Cerebellar cortex (tissue), 1 donor: ENCODE data around the gene HOXA3.

Experiments
- DNase-seq: peaks from one replicate; pipeline ENCODE4 v3.0.0-alpha.2; 2015; ENCODE audit warnings: low spot score

The HOXA3 gene

DNA sequence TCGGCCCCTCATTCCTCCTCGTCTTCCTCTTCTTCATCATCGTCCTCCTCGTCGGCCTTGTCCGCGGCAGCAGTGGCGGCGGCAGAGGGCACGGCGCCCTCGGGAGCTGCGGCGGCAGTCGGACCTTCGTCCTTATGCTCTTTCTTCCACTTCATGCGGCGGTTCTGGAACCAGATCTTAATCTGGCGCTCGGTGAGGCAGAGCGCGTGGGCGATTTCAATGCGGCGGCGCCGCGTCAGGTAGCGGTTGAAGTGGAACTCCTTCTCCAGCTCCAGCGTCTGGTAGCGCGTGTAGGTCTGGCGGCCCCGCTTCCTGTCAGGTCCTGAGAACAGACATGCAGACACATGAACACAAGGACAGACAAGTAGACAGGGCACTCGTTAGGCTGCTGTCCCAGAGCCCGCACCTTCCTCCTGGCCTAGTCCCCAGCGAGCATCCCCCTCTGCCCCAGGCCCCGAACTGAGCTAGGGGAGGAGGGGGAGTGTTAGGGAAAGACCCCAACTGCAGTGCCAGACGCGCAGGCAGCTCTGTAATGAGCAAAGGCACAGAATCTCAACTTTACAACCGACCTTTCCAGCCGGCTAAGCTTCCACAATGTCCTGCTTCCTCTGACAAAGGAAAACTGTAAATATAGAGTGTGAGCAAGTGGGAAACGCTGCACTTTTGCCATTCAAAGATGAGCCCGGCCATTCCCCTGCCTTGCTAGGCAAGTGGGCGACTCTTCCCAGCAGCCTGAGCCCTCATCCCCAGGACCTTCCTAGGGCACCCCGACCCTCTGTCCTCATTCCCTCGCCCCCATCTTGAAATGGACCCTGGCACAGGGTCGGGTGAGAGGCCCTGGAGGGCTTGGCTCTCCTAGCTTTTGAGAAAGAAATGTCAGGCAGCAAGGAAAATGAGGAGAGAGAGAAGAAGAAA, 2.8 kb upstream of the HOXA3 start:
- DNase-seq = no peak

DNA sequence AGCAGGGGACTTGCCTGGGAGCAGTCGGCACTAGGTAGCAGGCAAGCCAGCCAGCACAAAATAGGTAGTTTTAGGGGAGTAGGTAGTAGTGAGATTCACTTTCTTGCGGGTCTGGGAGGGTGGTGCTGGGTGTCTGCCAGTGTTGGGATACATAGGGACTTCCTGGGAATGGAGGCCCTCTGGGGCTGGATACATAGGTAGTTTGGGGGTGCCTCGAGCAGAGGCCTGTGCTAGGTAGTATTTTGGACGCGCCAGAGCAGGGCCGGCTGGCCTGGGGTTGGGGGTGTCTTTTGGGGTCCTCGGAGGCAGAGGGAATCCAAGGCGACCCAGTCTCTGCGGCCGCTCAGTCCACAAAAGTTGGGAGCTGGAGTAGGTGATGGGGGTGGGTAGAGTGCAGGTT, 2.0 kb upstream of the HOXA3 start:
- no peak for DNase-seq

DNA sequence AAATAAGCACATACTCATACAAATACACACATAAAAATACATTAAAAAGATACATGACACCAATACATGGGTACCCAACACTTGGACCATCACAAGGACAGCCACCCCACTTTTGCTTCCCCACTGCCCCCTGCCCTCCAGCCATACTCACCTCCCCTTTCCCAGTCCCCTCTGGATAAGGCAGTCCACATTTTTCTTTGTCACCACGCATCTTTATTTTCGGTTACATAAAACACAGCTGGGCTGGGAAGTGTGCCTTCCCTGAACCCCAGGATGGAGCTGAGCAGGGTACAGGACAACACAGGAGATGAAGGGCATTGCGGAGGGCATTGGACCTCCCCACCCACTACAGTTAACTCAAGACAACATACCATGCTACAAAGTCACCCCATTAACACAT, 1.1 kb upstream of the HOXA3 start:
- no peak for DNase-seq

DNA sequence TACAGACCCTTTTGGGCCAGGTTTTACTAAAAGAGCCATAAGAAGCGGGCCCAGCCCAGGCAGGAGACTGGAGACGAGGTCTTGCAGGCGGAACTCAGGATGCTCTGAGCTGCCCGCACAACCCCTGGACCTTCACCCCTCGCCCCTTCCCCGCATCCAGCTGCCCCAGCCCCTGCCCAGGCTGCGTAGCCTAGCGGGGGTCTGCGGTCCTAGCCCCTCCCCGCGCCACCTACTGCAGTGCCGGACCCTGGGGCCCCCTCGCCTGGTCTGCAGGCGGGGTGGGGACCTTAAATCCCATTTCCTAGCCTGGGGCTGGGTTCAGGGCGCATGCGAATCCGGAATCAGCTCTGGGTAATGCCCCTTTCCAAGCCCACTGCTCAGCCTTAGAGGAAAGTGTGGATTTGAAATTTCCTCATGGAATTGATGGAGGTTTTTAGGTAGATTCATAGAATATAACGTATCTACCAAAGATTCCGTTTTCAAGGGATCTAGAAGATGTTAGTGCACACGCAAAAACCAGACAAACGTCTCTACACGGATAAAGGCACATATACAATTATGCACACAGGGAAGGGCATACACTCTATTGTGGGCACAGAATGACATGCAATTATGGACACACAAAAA, 546 bp upstream of the HOXA3 start:
- no peak for DNase-seq

DNA sequence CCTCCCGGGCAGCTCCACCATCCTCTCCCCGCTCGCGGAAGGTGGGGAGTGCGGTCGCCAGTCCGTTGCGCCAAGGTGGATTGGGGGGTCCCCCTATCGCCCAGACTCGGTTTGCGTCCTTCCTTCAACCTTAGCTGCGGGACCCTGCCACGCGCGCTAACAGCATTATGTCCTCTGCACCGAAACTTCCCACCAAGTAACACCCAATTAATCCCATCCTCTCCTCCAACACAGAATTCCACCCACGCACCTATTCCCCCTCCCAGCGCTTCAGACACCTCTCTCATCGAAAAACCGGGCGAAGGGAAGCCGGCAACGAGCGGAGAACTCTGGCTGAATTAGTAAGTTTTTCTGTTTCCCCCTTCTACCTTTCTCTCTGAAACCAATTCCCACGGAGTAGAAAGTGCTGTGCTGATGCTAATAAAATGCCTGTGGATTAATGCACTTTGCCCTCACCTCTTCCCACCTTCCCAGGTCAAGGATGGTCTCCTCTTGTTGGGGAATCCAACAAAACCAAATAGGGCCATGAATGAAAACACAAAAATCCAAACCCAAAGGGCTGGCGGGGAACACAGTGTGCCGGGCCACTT, 947 bp downstream of the HOXA3 start:
- no peak for DNase-seq

DNA sequence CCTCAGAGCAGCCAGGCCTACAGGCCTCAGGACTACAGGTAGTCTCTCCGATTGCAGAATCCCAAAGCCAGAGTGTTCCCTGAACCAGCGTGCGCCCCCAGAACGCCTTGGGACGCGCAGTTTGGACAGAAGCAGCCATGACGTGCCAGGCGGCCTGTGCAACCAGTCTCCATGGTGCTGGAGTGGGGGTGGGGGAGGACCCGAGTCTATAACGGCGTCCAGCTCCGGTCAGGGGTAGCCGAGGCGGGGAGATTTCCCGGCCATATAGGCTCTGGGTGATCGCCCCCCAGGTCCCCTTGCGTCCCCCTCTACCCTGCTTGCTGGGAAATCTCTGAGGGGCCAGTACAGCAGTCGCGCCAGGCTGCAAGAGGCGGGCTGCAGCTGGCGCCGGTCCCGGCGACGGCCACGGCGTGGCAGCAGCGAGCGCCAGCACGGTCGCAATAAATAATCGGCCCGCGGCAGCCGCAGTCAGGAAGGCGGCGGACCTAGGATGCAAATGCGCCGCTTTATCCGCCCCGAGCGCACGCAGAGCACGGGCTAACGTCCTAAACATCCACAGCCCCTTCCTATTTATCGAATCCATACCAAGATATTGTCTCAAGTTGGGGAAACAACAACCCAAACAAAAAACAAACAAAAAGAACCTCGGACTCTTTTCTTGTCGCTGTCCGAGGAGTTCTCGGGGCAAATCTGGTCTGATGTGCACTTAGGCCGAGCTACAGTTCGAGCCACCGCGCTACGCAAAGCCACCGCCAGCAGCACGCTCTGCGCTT, 1.6 kb downstream of the HOXA3 start:
- no peak for DNase-seq

DNA sequence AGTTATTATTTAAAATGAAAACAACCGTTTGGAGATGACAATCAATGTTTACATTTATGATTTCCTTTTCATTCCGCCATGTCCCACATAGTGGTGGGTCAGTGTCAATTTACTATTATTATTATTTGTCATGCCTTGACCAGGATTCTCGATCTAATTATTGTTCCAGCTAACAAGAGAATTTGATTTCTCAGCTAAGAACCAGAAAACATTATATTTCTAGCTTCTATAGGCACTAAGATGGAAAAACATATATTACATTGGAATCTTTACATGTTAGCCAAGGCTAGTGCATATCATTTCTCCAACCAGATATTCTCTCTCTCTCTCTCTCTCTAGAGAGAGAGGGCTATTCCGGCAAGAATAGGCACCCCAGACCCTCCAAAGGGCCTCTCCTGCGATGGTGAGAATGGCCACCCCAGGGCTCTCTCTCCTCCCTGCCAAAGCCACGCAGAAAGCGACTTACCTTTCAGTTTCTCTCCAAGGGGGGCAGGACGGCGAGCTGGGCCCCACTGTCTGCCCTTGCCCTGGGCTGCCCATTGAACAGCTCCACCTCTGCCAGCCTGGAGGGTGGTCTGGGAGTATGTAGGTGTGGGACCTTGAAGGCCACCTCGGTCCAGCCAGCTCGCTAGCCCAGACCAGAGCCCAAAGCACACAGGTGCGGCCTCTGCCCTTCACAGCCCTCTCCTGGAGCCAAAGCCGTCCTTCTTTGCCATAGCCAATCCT, 2.4 kb downstream of the HOXA3 start:
- DNase-seq = no peak

DNA sequence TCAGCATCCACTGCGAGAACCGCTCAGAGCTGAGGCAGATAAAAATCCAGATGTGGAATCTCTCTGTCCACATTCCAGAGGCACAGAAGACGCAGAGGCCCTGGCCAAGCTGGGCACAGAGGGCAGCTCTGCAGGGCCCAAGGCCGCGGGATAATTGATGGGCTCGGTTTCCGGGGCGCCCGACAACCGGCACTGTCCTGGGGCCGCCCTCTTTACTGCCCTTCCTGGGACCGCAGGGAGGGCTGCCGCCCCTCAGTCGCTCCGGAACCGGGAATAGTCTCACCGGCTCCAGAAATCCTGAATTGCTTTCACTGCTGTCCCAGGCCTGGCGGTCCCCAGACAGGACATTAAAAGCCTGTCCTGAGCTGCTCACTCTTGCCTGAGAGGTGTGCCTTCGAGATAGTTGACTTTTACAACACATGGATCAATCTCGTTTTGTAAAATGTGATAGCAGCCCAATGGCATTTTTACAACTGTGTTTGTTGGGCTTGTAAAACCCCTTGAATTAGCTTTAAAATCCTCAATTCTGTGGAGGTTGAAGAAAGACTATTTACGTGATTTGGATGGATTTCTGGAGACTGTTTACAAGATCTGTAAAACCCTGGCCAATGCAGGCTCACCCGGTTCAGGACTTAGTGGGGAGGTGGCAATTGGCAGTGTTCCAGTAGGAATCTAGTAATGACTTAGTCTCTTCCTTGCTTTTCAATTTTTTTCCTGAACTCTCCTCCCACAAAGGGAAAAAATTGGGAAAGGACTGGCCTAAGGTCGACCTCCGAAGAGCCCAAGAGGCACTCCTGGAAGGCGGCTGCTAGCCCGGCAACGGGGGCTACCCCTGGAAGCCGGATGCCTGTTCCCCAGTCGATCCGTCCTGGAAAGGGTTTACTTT, 3.4 kb downstream of the HOXA3 start:
- no peak for DNase-seq

DNA sequence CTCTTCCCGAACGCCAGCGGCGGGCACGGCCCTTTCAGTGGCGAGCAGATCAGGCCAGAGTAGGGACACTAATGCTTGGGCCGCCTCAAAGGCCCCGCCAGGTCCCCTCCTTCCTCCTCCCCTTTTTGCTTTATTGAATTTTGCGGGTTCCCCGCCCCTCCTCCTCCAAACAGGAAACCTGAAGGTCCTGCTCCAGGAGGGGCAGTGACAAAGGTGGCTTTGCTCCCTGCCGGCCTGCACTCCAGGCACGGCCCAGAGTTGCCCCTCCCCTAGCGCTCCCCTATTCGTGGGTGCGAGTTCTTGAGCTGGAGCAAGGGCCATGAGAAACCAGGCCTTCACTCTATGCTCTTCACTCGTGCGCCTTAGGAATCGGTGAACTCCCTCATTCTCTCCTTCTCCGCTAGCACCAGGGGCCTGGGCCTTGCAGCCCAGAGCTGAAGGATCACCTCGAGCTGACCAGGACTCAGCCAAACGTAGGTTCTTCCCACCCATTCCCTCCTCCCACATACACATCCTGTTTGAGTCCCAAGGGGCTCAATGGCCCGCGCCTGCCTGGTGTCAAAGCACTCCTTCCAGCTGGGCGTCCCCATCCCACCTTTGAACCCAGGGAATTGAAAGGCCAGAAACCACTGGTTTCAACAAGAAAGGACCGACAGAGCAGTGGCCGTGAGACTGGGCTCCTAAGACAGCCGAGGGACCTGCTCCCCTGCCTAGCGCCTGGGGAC, 4.2 kb downstream of the HOXA3 start:
- no peak for DNase-seq

DNA sequence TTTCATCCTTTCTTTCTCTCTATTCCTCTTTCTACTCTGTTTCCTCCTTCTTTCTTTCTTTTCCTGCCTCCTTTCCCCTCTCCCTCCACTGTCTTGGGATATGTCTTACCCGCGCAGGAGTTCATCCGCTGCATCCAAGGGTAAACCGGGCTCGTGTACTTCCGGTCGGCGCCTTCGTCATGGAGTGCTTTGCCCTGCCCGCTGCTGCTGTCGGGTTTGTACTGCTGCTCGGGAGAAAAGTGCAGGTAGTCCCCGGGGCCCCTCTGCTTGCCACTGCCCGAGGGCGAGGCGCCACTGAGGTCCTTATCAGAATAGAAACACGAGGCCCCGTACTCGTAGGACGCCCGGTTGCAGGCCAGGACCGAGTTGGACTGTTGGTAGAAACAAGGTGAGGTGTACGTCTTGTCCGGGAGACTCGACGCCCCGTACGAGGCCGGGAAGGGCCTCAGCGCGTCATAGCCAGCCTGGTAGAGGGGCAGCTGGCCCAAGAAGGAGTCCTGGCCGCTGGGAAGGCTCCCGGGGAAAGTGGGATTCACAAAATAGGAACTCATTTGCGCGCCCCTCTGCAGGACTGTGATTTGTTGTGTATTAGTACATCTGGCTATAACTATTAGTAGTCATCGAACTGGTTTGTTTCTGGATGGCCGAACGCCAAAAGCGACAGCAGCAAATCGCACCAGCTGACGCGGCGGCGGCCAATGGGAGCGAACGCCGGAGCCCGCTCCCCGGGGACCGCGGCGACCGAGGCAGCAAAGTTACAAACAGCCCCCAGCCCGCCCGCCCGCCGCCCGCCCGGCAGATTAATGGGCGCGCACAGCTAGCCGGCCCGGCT, 5.0 kb downstream of the HOXA3 start, which contains the start of gene HOXA6:
Gene HOXA6, minus strand, starts transcription at position 576 of the 832 bp plus-strand sequence. Its CDS starts 25 bp downstream, at position 551.
- DNase-seq = no peak

DNA sequence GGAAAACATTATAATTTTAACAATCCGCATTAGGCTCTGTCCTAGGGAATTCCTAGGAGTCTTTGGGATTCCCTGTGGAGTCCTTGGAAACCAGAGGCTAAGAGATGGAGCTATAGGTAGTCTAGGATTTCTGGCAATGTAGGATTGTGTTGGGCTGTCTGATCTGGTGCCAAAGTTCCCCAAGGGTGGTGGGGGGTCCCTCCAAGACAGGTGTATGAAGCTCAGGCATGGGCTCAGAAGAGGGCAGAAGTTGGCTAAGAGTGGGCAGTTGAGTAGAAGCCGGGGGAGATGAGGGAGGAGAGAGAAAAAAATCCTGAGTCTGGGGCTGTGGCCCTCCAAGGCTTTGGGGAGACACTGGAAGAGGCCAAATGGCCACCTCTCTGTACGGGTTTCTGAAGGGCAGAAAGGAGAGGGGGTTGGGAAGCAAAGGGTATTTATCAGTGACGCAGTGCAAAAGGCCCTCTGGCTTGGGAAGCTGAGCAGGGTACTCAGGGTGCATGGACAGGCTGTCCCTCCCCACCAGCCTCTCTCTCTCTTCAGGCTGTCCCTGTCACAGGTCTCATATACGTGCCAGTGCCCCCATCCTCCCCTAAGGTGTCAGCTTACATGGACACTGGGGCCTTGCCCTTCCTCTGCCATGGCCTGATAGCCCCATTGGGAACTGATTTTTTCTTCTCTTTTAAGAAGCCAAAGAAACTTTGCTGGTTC, 5.7 kb downstream of the HOXA3 start:
- no peak for DNase-seq

DNA sequence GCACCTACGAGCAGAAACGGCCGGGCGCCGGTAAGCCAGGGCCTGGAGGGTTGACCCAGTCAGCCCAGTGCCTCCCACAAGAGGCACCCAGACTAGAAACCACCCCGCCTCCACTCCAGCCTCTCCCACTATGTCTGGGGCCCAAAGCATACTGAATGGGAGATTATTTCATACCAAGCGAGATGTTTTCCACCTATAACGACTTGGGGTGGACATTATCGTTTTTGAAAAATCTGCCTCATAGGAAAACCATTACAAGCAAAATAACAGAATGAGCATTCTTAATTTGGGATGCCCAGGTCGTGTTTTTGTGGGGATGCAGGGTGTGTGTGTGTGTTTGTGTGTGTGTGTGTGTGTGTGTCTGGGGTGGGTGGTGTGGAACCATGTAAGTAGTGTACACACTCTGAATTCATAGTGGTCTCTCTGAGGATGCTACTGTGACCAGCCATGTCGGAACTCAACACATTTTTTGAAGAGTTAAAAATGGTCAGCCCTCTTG, 6.4 kb downstream of the HOXA3 start:
- DNase-seq = no peak

DNA sequence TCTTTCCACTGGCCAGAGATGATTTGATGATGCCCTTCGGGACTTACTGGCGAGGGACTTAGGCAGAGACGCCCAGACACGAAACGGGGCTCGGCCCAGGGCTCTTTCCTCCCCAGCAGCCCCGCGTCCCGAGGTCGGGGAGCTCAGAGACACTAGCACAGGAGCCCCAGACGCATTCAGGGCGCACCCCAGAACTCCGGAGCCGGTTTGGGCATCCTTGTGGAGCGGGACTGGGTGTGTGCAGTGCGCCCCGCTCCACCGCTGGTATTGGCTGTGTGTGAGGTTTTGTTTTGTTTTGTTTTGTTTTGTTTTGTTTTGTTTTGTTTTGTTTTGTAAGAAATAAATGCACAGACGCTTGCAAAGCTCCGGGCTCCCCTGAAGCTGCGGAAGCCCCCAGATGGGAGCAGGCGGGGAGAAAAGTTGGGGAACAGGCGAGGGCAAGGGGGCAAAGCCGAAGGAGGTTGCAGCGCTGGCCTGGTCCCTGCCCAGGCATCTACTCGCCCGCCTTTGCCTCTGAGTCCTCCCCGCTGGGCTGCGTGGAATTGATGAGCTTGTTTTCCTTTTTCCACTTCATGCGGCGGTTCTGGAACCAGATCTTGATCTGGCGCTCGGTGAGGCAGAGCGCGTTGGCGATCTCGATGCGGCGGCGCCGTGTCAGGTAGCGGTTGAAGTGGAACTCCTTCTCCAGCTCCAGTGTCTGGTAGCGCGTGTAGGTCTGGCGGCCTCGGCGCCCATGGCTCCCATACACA, 7.0 kb downstream of the HOXA3 start:
- DNase-seq = no peak

DNA sequence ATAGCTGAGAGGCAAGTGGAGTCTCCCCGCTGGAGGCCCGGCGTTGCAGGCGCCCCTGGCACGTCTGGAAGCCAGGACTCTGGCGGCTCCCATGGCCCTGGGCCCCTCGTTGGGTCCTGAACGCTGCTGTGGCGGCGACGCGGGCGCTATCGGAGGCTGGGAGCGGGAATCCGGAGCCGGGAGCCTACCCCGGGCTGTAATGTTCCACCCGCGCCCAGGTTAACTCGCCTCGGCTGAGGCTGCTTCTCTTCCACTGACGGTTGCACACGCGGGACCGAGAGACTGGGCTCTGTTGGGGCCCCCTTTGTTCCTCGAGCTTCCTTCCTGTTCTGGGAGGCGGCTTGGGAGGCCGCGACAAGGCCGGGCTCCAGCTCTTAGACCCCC, 7.6 kb downstream of the HOXA3 start:
- no peak for DNase-seq

DNA sequence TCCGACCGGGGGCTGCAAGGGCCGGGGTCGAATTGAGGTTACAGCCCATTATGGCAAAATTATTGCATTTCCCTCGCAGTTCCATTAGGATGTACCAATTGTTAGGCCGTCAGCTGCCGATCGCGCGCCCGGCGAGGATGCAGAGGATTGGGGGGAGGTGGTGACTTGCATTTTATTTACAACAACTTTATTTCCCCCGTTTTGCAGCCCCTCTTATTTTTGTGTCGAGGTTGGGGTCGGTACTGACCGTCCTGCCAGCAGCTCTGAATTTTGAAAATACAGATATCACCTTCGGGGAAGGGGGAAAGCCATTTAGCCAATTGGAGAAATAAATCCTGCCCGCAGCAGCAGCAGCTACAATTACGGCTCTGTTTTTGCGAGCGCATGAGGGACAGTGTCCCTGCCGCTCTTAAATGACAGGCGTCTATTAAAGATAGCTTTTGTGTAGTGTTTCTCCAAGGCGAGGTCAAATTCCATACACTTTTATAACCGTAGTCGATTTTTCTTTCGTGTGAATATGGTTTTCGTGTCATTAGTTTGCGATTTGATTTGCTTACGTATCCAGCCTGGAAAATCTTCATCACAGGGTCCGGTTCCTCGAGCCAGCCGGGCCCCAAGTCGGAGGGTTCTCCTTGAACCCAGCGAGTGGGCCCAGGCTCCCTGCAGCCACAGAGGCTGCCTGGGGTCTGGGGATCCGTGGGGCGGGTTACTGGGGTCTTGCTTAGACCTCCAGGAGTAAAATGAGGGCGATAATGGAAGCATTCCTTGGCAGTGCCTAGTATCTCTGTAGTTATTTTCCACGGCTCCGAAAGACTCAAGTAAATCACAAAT, 8.2 kb downstream of the HOXA3 start:
- no peak for DNase-seq
